GM19455 (cell line): ENCODE measurements around the gene SLC22A13.
"Not testable (repeated sequence)": the region's sequence is repeated elsewhere in the genome, so short reads cannot be mapped to it uniquely, and the experiment has no call there.

Source experiments
- ATAC-seq: cut with Tn5 transposase; IDR thresholded peaks from one replicate; pipeline ENCODE4 v1.9.1; 2021; ENCODE audit not compliant: unreplicated experiment

Gene SLC22A13

DNA sequence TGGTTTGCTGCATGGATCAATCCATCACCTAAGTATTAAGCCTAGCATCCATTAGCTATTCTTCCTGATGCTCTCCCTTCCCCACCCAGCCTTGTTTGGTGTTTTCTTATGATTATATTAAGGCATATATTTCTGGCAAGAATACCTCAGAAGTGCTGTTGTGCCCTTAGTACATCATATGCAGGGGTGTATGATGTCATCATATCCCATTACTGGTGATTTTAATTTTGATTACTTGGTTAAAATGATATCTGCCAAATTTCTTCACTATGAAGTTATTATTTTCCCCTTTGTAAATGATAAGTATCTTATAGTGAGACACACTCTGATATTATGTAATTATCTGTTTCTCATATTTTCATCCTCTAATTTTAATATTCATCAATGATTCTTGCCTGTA, 31.9 kb downstream of the SLC22A13 start:
- ATAC-seq: no peak

DNA sequence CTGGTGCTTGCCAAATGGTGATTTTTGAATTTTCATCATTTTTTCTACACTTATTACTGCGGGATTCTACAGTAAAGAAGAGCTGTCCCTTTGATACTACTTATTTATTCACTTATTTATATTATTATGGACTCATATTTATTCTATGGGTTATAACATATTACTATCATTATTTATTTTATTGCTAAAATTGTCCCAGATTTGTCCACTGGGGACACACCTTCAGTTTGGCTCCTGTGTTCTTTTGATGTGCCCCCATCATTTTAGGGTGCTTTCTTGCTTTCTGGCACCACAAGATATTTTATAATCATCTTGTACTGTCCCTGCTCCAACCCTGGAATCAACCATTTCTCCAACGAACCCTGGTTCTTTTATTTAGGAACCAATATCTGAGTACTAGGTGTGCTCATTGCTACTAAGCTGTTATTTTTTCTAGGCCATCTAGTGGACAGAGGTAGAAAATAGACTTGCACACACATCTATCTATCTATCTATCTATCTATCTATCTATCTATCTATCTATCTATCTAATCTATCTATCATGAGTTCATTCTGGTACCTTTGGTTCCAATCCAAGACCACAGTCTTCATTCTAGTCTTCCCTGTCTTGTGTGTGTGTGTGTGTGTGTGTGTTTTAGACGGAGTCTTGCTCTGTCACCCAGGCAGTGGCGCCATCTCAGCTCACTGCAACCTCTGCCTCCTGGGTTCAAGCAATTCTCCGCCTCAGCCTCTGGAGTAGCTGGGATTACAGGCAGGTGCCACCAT, 32.5 kb downstream of the SLC22A13 start:
- ATAC-seq: no peak

DNA sequence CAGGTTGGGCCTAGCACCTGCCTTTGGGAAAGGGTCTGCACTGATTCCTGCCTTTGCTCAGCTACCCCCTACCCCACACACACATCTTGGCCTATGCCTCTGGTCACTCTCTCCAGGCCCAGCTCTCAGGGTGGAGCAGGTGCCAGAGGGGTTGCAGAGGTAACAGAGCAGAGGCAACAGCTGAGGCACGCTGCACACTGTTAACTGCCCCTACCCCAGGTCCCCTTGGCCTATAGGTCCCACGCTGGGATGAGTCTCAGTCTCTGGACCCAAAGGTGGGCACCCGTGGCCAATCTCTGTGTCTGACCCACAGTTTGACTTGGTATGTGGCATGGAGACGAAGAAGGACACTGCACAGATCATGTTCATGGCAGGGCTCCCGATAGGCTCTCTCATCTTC, 41.3 kb downstream of the SLC22A13 start:
- no peak for ATAC-seq

- ATAC-seq: no peak
Measured at GRCh38 chr3:38307599-38307998, 42.0 kb downstream of the SLC22A13 start.

DNA sequence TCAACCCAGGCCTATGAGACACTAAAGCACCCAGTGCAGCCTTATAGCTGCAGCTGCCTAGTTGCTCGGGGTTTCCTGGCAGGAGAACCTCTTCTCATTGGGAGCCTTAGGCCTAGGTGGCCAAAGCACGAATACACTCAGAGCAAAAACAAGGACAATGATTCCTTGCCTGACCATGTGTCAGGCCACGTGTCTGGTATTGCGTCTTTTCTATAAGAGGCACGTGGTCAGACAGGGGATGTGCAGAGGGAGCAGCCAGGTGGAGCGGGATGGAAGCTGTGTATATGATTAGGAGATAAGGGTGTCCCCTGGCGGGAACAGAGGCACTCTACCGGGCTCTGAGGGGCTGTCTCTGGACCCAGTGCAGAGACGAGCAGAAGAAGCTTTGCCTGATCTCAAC, 42.8 kb downstream of the SLC22A13 start:
- ATAC-seq: no peak

DNA sequence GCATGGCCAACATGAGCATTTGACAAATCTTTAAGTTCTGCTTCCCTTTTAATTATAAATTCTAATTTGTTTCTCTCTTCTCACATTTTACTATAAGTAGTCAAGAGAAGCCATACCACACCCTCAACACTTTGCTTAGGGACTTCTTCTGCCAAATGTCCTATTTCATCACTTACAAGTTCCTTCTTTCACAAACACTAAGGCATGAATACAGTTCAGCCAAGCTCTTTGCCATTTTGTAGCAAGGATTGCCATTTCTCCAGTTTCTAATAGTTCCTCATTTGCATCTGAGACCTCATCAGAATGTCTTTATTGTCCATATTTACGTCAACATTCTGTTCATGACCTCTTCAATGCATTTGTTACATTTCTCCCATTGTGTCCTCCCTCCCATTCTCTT, 45.9 kb downstream of the SLC22A13 start:
- ATAC-seq: no peak

DNA sequence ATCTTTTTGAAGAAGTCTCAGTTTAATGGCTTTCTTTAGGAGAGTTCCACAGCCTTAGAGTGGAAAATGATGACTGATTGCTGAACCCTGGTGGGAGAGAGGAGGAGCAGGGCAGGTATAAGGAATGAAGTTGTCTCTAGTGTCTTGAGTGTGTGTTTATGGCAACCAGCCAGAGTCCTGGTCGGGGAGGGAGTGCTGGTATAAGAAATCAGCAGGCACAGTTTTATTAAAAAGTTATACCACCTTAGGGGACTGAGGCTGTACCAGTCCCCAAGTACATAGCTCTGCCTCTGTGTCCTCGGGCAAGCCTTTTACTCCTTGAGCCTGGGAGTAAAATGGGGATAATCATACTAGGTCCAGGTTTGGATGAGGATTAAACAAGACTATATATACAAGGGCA, 46.3 kb downstream of the SLC22A13 start:
- no peak for ATAC-seq

DNA sequence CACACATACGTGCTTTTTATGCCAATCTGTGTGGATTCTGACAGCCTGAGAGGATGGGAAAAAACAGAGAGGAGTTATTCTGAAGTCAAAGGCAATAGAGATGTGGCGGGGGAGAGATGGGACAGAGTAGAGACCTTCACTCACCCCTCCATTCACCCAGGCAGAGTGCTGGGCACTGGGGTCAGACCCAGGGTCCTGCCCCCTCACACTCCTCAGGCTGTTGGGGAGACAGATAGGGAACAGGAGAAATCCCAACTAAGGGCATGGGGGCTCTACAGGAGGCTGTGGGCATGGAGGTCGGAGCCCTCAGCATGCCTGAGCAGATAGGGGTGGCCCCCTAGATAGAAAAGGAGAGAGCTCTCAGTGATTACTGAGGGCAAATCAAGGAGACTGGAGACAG, 46.7 kb downstream of the SLC22A13 start:
- ATAC-seq: no peak

DNA sequence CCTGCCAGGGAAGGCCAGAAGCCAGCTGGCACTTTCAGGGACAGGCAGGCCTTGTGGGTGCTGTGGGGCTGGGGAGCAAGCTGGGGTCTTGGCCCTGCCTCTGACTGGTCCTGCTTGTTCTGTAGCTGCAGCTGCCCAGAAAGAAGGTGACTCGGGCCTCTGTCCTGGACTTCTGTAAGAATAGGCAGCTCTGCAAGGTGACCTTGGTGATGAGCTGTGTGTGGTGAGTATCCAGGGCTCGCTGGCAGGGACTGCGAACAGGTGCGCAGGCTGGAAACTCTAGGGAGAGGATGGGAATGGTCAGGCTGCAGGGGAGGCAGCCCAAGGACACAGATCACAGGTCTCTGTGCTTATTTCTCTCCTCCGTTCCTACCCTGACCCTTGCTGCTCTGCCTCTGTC, 47.7 kb downstream of the SLC22A13 start:
- ATAC-seq: no peak

DNA sequence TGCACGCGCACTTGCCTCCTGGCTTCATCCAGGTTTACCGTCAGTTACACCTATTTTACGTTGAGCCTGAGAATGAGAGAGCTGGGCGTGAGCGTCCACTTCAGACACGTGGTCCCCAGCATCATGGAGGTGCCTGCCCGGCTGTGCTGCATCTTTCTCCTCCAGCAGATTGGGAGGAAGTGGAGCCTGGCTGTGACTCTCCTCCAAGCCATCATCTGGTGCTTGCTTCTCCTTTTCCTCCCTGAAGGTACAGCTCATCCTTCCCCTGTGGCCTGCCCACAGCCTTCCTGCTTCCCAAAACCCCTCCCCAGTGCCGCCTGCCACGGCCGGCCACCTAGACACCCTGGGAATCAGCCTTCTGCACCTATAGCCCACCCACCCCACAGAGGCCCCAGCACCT, 48.1 kb downstream of the SLC22A13 start:
- no peak for ATAC-seq

- ATAC-seq: no peak
Measured at GRCh38 chr3:38314112-38314763, 48.6 kb downstream of the SLC22A13 start.

DNA sequence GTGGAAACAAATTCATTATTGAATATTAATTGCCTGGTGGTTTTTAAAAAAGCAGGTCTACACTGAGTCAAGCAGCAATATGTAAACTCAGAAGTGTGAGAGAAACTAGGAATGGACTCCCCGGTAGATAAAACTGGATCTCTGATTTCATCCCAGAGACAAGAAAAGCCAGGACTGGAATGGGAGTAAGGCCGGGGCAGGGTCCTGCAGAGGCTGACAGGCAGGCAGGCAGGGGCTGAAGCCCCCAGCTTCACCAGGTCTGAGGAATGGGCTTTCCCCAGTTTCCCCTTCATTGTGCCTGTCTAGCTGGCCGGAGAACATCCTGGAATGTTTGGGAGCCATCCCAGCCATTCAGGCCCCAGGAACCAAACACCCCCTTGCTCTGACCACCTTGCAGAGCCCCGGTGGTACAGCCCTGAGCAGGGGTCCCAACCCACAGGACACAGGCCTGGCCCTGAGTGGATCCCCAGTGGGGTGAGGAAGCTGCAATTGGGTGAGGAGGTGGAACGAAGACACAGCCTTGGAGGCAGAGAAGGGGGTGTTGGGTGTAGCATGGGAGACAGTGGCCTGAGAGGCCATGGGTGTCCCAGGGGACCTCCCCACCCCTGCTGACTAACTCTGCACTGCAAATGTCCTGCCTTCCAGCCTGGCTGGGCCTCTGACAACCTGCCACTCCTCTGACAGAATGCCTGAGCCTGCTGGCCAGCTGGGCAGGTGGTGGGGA, 49.3 kb downstream of the SLC22A13 start:
- no peak for ATAC-seq

DNA sequence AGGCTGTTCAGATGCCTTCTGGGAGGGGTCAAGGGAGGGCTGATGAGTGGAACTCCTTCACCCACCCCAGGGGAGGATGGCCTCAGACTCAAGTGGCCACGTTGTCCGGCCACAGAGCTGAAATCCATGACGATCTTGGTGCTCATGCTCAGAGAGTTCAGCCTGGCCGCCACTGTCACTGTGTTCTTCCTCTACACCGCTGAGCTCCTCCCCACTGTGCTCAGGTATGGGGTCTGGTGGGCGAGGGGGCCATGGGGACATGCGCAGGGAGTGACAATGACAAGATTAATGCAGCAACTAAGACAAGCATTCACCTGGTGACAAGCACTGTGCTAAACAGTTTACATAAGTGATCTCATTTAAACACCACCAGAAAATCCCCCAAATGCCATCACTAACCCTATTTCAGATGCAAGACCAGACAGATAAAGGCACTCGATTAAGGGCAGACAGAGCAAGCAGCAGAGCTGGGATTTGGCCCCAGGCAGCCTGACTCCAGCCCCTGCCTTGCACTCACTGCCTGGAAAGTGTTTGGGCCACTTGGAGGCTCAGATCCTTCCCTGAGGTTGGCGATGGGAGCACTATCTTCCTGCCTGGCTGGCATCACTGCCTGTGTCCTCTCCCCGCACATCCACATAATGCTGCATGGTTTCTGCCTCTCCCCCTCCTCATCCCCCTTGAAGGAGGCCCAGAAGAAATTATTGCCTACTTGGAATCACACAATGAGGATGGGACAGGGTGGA, 50.0 kb downstream of the SLC22A13 start:
- ATAC-seq: no peak

- ATAC-seq: no peak
Measured at GRCh38 chr3:38316356-38317191, 51.0 kb downstream of the SLC22A13 start.

DNA sequence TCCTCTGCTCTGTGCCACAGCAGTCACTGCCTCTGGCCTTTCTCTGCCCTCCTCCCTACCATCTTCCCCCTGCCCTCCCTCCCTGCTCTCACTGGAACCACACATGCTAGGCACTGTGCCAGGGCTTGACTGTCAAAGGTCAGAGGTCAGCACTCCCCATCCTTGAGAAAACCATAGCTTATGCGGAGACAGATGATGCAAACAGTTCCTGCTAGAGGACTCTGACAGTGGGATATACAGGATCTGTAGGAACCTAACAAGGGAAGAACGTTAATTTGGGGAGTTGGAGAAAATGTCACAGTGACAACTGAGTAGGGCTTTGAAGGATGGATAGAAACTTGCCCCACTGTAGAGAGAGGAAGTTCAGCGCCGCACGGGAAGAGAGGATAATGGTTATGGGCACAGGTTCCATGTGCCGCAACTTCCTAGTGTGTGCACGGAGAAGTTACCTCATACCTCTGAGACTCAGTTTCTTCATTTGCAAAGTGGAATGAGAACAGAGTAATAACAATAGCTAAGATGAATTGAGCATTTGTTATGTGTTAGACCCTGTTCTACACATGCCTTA, 51.7 kb downstream of the SLC22A13 start:
- no peak for ATAC-seq

DNA sequence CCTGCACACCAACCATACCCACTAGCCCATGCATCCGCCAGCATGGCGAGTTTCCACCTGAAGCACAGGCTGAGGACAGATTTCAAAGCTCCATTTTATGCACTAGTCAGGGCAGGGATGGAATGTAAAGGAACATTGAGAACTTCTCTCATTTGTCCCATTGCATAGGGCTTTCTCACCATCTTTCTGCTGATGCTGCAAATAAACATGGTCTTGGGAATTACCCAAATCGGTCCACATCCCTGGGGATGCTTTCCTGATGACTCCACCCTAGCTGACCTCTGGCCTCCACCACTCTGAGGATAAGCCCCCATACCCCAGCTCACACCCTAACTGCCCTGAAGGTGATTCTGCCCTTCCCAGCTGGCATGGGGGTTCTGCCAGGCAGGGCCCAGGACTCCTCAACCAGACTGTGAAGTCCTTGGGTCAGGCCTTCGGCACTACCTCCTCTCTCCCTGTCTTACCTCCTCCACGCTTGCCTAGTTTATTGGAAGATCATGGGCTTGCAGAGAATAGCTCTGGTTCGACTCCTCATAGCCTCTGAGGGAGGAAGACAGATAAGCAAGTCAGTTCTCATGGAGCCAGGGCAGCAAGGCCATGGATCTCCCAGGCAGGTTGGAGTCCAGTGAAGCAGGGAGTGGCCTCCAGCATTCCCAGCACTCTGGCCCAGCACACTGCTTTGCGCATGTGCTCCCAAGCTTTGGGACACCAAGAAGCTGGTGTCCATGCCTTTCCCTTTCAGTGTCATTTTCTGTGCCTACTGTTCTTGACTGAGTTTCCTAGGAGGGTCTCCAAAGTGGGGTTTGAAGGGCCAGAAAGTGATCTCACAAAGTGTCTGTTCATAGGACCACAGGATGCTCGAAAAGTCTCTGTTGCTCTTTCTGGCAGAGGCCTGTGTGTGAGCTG, 53.4 kb downstream of the SLC22A13 start:
- no peak for ATAC-seq

GRCh38 chr3:38320638-38321037, 55.0 kb downstream of the SLC22A13 start:
- not testable (repeated sequence) for ATAC-seq

- no peak for ATAC-seq
Measured at GRCh38 chr3:38323060-38323459, 57.4 kb downstream of the SLC22A13 start.

DNA sequence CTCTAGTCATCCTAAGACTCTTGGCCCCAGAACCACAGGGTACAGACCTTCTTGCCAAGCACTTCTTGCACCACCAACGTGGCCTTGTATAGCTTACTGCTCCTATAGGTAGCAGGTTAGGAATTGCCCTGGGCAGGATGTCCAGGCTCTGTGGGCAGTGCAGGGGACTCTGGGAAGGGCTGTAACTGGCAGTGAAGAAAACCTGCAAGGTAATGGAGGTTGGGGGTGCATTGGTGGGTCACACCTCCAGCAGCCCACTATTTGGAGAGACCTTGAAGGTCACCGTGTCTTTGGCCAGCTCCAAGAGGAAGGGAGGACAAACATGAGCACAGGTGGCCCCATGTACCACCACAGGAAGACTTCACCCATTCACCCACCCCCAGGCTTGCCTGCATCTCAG, 59.6 kb downstream of the SLC22A13 start:
- no peak for ATAC-seq
